ENCODE results near the gene KMT5C. TPM values are rescaled to one million over a fixed set of nuclear protein-coding genes. Genes with fewer than 3 reads are reported as not detected.

The KMT5C gene
- total RNA-seq, 4 donors from 2014 or later, result 27.8 to 80.8 (median 31.3) TPM

- 85 to 95% methylated on average over 6 to 21 of the region's 21 CpGs for WGBS, 2 donors (ENCODE audit: low coverage in 1 of 2)
These were observed 50.0 kb downstream of the KMT5C start for GRCh38 chr19:55389386-55390317.

GRCh38 chr19:55390461-55390880 is 50.8 kb downstream of the KMT5C start:
- no peak overlapping the region for H3K4me3 ChIP-seq
- in situ Hi-C loops (cut with MboI; ENCODE audit: low pct_ligation_motif_present in 1 of 4, low pct_unique_long_range_greater_than_20kb in 1 of 4, low sequenced_read_pairs in 3 of 4) (loop anchor here in 1 of 4 donors (25.0 kb wide), 1 partner anchor 103 kb away; the partner anchor contains the start of genes BRSK1 and HSPBP1), intact Hi-C loops (cut with DNase I; ENCODE audit: low total_unique reads) (no loop called here)
- H3K4me1 ChIP-seq, result peaks cover 24 to 38% (median 26%) of the 10 kb centered on the region in 4 donors
- H3K36me3 ChIP-seq, result peaks cover 0 to 6% (median 0%) of the 10 kb centered on the region in 4 donors
- no peaks in the 10 kb centered on the region for H3K27me3 ChIP-seq
- TF ChIP-seq POLR2A (IDR thresholded peaks at IDR 0.05) (no peak), POLR2AphosphoS5 (IDR thresholded peaks at IDR 0.05) (no peak)
- H3K9me3 ChIP-seq, result no peaks in the 10 kb centered on the region
- no peak overlapping the region for H3K27ac ChIP-seq
- WGBS, 2 donors (ENCODE audit: low coverage in 1 of 2), result 20 to 81% methylated on average over 1 to 7 of the region's 7 CpGs
- DNase-seq, result no peak

More at GRCh38 chr19:55389386-55390317, 50.0 kb downstream of the KMT5C start:
- Histone ChIP-seq H3K4me1 (peaks cover 28 to 44% (median 31%) of the 10 kb centered on the region in 4 donors), H3K27me3 (no peaks in the 10 kb centered on the region), H3K27ac (no peak overlapping the region), H3K36me3 (peaks cover 0 to 6% (median 0%) of the 10 kb centered on the region in 4 donors), H3K4me3 (no peak overlapping the region), H3K9me3 (no peaks in the 10 kb centered on the region)
- intact Hi-C loops (cut with DNase I; ENCODE audit: low total_unique reads), result loop anchor here (10.0 kb wide), 1 partner anchor 265 kb away; the partner anchor contains the start of gene U2AF2
- TF ChIP-seq CTCF (IDR thresholded peaks at IDR 0.05), result no peak
- TF ChIP-seq POLR2AphosphoS5 (IDR thresholded peaks at IDR 0.05), result no peak
- TF ChIP-seq EP300 (IDR thresholded peaks at IDR 0.05; ENCODE audit: low read depth), result no peak
- no peak for DNase-seq
- in situ Hi-C loops (cut with MboI; ENCODE audit: low pct_ligation_motif_present in 1 of 4, low pct_unique_long_range_greater_than_20kb in 1 of 4, low sequenced_read_pairs in 3 of 4), result loop anchor here in 1 of 4 donors (25.0 kb wide), 1 partner anchor 102 kb away; the partner anchor contains the start of genes BRSK1 and HSPBP1

GRCh38 chr19:55391191-55391670 is 51.6 kb downstream of the KMT5C start:
- H3K4me1 ChIP-seq, result peaks cover 24 to 38% (median 26%) of the 10 kb centered on the region in 4 donors
- no peak overlapping the region for H3K27ac ChIP-seq
- no peak overlapping the region for H3K4me3 ChIP-seq
- 60 to 75% methylated on average over 2 to 11 of the region's 12 CpGs for WGBS, 2 donors (ENCODE audit: low coverage in 1 of 2)
- intact Hi-C loops (cut with DNase I; ENCODE audit: low total_unique reads) (no loop called here), in situ Hi-C loops (cut with MboI; ENCODE audit: low pct_ligation_motif_present in 1 of 4, low pct_unique_long_range_greater_than_20kb in 1 of 4, low sequenced_read_pairs in 3 of 4) (loop anchor here in 1 of 4 donors (25.0 kb wide), 1 partner anchor 104 kb away; the partner anchor contains the start of genes BRSK1 and HSPBP1)
- H3K9me3 ChIP-seq, result no peaks in the 10 kb centered on the region
- peaks cover 0 to 6% (median 0%) of the 10 kb centered on the region in 4 donors for H3K36me3 ChIP-seq
- no peaks in the 10 kb centered on the region for H3K27me3 ChIP-seq
- TF ChIP-seq EP300 (IDR thresholded peaks at IDR 0.05; ENCODE audit: low read depth) (no peak), POLR2A (IDR thresholded peaks at IDR 0.05) (no peak), POLR2AphosphoS5 (IDR thresholded peaks at IDR 0.05) (no peak), CTCF (IDR thresholded peaks at IDR 0.05) (no peak)
- DNase-seq, result no peak

DNA sequence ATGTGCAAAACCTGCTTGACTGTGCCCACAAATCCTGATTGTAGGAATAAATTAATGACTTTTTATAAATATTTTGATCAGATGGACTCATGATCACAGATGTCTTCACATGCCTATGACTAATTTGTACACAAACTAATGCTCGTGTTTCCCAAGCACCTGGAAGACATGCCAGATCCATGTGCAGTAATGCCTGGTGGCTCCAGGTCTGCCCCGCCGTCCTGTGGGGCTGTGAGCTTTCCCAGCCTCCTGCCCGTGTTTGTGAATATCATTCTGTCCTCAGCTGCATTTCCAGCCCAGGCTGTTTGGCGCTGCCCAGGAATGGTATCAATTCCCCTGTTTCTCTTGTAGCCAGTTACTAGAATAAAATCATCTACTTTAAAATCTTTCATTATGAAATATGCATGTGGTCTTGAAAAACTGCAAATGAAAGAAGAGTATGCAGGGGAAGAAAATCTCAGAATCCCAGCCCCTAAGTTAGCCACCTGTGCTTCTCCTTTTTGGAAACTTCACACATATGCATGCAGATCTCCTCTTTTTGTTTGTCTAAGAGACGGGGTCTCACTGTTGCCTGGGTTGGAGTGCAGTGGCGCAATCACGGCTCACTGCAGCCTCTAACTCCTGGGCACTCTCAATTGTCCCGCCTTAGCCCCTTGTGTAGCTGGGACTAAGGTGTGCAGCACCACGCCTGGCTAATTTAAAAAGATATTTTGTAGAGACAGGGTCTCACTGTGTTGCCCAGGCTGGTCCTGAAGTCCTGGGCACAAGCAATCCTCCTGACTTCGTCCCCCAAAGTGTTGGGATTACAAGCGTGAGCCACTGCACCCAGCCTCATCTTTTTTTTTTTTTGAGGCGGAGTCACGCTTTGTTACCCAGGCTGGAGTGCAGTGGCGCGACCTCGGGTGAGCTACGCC is 52.3 kb downstream of the KMT5C start:
- Histone ChIP-seq H3K9me3 (no peaks in the 10 kb centered on the region), H3K27ac (no peak overlapping the region), H3K36me3 (peaks cover 0 to 6% (median 0%) of the 10 kb centered on the region in 4 donors), H3K4me1 (peaks cover 19 to 32% (median 20%) of the 10 kb centered on the region in 4 donors), H3K27me3 (no peaks in the 10 kb centered on the region), H3K4me3 (no peak overlapping the region)
- in situ Hi-C loops (cut with MboI; ENCODE audit: low pct_ligation_motif_present in 1 of 4, low pct_unique_long_range_greater_than_20kb in 1 of 4, low sequenced_read_pairs in 3 of 4), result loop anchor here in 1 of 4 donors (25.0 kb wide), 1 partner anchor 105 kb away; the partner anchor contains the start of genes BRSK1 and HSPBP1
- no peak for TF ChIP-seq POLR2AphosphoS5 (IDR thresholded peaks at IDR 0.05)
- no peak for TF ChIP-seq POLR2A (IDR thresholded peaks at IDR 0.05)
- DNase-seq, result no peak
- intact Hi-C loops (cut with DNase I; ENCODE audit: low total_unique reads), result no loop called here
- 76 to 77% methylated on average over 10 to 18 of the region's 18 CpGs for WGBS, 2 donors (ENCODE audit: low coverage in 1 of 2)
